ENCODE results near the gene COX4I2.
"Not testable (repeated sequence)": the region's sequence is repeated elsewhere in the genome, so short reads cannot be mapped to it uniquely, and the experiment has no call there.

Gene COX4I2

GRCh38 chr20:31661625-31662371 is 24.1 kb downstream of the COX4I2 start:
- DNase-seq = peak; percentile 80

DNA sequence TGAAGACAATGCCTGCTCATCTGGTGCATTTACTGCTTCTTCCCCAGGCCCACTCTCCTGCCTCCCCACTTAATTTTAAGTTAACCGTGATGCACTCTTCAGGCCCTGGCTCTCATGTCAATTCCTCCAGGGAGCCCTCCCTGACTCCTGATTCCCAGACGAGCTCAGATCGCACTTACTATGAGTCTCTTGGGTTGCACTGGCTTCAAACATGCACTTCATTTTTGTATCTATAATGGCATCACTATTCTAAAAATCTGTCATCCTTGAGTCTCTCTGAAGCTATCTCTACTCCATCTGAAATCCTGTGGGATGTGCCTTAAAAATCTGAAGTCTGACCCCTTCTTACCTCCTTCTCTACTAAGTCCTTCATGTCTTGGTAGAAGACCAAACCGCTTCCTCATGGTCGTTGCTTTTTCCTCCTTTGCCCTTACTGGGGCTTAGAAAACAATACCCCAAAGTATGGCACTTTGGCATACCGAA is 24.7 kb downstream of the COX4I2 start:
- no peak for DNase-seq

DNA sequence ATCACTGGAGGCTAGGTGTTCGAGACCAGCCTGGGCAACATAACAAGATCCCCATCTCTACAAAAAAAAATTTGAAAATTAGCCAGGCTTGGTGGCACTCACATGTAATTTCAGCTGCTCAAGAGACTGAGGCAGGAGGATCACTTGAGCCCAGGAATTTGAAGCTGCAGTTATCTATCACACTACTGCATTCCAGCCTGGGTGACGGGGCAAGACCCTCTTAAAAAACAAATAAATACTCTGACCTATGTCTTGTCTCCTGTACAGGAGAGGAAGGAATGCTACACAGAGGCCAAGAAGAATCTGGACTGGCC is 25.8 kb downstream of the COX4I2 start:
- DNase-seq = no peak

DNA sequence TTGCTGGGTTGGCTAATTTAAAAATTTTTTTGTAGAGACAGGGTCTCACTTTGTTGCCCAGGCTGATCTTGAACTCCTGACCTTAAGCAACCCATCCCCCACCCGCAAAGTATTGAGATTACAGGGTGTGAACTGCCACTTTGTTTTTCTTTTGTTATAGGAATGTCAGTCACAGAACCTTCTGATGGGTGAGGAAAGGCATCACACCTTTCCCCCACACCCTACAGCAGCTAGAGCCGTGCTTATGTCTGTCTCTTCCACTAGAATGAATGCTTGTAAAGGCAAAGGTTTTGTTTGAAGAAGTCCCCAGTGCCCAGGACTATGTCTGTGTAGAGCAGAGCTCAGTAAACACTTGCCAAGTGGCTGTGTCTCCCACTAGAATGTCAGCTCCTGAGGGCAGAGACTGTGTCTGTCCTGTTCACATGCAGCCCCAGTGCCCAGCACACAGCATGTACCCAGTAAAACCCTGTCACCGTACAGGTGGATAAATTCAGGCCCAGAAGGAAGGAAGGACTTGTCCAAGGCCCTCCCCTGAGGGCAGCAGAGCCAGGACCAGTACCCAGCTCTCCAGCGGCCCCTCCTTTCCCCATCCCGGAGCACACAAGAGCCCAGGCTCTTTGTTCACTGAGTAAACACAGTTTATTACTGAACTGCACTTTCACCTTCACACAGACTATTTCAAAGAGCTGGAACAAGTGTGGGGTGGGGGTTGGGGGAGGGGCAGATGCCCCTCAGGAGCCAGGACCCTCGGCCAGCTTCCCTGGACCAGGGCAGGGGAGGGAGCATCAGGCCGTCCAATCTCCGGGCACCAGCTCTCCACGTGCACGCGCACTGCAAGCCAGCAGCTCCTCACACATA is 26.4 kb downstream of the COX4I2 start:
- peak; percentile 33 for DNase-seq

DNA sequence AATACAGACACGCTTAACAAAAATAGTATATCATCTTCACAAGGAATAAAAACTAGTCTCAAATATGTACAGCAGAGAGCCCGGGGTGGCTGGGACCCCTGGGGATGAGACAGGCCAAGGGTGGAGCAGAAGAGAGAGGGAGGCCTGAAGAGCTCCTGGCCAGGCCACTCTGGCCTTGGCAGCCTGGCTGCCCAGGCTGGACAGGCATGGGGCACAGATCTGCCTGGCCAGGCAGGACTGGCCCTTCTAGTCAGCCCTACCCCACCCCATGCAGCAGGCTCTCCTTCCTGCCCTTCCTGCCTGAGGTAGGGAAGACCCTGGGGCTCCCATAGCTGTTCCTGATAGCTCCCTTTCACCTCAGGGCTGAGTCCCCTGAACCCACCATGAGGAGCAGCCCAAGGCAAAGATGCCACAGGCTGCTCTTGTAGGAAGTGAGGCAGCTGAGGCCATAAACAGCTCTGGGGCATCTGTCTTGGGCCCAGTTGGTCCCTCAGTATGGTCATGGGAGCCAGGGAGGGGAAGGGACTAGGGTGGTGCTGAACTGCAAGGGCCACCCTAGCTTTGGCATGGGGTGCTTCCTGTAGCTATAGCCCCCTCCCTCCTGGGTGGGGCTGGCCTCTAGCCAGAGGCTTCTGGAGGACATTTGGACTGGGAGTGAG is 27.1 kb downstream of the COX4I2 start:
- DNase-seq = no peak

DNA sequence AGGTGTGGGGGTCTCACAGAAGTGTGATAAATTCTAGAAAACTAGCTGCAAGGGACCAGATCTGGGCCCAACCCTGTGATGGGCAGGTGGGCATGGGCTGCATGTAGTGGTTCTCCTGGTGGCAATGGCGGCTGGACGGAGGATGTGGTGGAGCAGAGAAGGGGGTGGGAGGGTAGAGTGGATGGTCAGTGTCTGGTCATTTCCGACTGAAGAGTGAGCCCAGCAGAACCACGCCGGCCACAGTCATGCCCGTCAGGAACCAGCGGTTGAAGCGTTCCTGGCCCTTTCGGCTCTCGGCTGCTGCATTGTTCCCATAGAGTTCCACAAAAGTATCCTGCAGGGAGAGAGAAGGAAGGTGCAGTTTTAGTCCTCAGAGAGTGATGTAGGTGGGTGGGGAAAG is 28.0 kb downstream of the COX4I2 start:
- no peak for DNase-seq

DNA sequence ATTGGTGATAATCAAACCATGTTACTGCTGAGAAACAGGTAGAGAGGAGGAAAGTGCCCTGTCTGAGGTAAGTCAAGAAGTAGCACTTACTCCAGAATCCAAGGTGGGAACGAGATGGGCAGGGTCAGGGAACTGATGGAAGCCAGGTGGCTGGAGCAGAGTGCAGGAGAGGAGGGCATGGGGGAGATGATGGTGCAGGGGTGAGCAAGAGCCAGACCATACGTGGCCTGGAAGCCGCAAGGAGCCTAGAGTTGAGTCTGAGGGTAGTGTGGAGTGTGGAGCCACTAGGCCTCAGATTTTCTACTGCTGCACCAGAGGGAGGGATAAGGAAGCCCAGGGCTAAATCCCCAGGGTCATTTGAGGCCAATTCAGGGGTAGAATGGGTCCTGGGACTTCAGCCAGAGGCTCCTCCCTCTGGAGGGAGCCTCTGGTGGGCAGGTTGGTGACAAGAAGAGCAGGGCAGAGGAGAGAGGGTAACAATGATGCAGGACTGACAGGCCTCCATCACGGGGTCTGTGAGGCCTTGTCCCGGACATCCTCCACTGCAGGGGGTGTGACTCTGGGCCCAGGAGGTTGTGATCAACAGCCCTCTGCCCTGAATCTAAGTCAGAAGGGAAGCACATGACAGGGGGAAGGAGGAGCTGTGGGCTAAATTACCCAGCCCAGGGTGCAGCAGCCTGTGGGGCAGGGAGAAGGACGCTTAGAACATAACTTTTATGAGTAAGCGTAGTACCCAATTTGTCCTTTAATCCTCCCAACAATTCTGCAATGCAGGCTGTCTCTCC is 28.7 kb downstream of the COX4I2 start:
- DNase-seq = peak; percentile 63

- no peak for DNase-seq
These were observed 29.9 kb downstream of the COX4I2 start for GRCh38 chr20:31667315-31668285.

DNA sequence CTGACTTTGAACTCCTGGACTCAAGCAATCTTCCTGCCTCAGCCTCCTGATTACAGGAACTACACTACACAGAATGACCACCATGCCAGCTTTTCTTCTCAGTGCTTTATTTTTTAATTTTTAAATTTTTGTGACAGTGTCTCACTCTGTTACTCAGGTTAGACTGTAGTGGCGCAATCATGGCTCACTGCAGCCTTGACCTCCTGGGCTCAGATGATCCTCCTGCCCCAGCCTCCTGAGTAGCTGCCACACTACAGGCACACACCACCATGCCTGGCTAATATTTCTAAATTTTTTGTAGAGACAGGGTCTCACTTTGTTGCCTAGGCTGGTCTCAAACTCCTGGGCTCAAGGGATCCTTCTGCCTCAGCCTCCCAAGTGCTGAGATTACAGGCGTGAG is 31.2 kb downstream of the COX4I2 start:
- not testable (repeated sequence) for DNase-seq

GRCh38 chr20:31669876-31670275 is 32.2 kb downstream of the COX4I2 start:
- no peak for DNase-seq

GRCh38 chr20:31670371-31671228 is 32.9 kb downstream of the COX4I2 start:
- DNase-seq = no peak

DNA sequence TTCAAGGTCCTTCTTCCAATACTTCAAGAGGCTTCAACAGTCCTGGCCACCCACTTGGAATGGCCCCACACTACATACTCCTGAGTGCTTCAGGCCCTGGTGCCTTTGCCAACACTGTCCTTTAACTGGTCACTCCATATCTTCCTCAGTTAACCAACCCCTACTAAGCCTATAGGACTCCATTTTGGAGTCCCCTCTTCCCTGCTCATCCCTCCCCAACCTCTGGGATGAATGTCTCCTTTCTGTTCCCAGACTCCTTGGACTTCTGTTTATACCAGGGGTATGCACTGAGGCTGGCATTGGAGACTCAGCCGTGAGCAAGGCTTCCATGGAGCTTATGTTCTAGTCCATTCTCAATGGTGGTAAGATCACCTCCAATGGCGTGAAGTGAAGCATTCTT is 33.6 kb downstream of the COX4I2 start:
- no peak for DNase-seq

- no peak for DNase-seq
These were observed 35.7 kb downstream of the COX4I2 start for GRCh38 chr20:31673435-31673834.

DNA sequence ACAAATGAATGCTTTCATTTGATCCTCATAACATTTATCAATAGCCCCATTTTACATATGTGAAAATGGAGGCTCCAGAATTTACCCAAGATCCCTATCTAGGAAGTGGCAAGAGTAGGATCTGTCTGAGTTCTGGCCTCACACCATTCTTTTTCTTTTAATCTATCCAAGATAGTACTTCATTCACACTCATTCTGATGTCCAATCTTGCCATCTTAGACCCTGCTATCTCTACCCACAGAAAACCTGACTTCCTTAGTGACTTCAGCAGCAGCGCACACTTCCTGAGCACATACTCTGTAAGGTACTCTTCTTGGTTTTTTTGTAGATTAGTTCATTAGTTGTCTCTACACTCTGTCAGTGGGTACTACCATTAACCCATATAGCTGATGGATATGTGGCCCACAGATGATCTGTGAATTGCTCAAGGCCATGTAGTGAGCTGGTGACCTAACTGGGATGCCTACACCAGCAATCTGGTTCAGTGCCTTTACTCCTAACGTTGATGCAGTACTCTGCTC is 36.3 kb downstream of the COX4I2 start:
- peak; percentile 40 for DNase-seq

DNA sequence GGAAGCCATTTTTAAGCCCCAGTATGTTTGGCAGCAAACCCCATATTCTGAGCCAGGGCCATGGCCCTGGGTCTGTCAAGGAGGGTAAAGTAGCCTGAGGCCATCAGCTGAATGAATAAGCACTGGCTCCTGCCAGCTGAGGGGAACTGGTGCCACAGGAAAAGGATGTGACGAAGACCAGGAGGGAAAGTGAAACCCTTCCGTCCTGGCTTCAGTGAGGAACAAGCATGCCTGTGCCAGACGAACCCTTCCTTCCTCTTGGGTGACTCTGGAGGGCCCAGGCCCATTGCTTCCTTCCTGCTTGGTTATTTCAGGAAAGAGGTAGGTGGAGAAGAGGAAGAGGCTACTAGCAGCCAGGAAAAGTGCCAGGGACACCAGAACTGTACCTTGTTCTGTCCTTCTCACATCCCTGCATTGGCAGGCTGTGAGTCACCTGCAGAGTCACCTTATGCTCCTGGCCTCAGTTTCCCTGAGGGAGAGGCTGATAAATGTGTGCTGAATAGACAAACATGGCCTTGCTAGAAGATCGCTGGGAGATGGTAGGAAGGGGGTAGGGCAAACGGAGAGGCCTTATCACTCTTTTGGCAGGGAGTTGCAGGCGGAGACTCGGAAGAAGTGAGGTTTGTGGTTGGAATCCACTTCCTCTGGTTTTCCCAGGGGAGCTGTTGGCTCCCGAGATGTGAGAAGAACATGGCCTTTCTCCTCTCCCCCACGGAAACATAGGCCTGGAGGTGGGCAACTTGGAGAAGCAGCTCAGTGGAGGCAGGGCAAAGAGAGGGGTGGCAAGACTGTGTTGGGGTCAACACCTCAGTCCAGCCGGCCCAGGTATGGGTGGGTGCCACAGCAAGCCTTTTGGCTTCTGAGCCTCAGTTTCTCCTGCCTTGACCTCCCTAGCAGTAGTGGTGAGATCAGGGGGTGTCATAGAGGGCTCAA is 37.4 kb downstream of the COX4I2 start:
- peak; percentile 93 for DNase-seq

- peak; percentile 94 for DNase-seq
These were observed 38.3 kb downstream of the COX4I2 start for GRCh38 chr20:31675828-31676608.

DNA sequence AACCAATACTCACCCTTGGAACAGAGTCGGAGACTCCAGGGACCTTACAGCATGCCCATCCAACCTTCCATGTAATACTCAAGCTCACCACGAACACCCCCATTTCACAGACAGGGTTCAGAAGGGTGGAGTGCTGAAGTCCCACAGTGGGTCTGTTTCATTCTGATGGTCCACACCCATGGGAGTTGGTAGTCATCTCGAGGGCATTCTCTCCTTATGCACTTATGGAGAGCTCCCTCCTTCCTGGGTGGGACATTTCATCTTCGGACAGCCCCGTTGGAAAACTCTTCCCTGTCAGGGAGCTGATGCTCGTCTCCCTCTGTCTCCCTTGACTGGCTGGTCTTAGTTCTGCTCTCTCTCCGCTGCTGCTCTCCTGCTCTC is 38.9 kb downstream of the COX4I2 start:
- peak; percentile 18 for DNase-seq

- DNase-seq = no peak
These were observed 40.0 kb downstream of the COX4I2 start for GRCh38 chr20:31677553-31678260.

All from activated CD4-positive, alpha-beta T cell treated with anti-CD3 and anti-CD28 coated beads, Interleukin-10, Interleukin-2, amounts not matched to agents 100 ng/mL and 50 ng/mL, durations not matched to agents 16 hours and 8 hours (primary cell).